ENCODE measurements around the gene BRF1.
"Not testable (repeated sequence)": the region's sequence is repeated elsewhere in the genome, so short reads cannot be mapped to it uniquely, and the experiment has no call there.

Gene BRF1

GRCh38 chr14:105287249-105288102 lies 13.3 kb downstream of the BRF1 start:
- DNase-seq: no peak

- no peak for DNase-seq
These were observed 14.0 kb downstream of the BRF1 start for GRCh38 chr14:105286759-105287144.

- no peak for DNase-seq
These were observed 15.6 kb downstream of the BRF1 start for GRCh38 chr14:105285174-105285573.

GRCh38 chr14:105283899-105284298 lies 16.9 kb downstream of the BRF1 start:
- no peak for DNase-seq

GRCh38 chr14:105283028-105283427 lies 17.8 kb downstream of the BRF1 start:
- DNase-seq: no peak

- DNase-seq: no peak
These were observed 18.6 kb downstream of the BRF1 start for GRCh38 chr14:105282098-105282725.

GRCh38 chr14:105281371-105282097 lies 19.3 kb downstream of the BRF1 start:
- DNase-seq: peak; percentile 21

- no peak for DNase-seq
These were observed 20.3 kb downstream of the BRF1 start for GRCh38 chr14:105280525-105280924.

GRCh38 chr14:105279642-105280361 lies 21.0 kb downstream of the BRF1 start:
- no peak for DNase-seq

- not testable (repeated sequence) for DNase-seq
These were observed 23.4 kb downstream of the BRF1 start for GRCh38 chr14:105277448-105277847.

- no peak for DNase-seq
These were observed 25.4 kb downstream of the BRF1 start for GRCh38 chr14:105275267-105275946.

- no peak for DNase-seq
These were observed 26.2 kb downstream of the BRF1 start for GRCh38 chr14:105274637-105275036.

GRCh38 chr14:105273062-105273461 lies 27.7 kb downstream of the BRF1 start:
- DNase-seq: no peak

GRCh38 chr14:105272623-105273022 lies 28.2 kb downstream of the BRF1 start:
- no peak for DNase-seq

- DNase-seq: no peak
These were observed 29.4 kb downstream of the BRF1 start for GRCh38 chr14:105271224-105271890.

GRCh38 chr14:105269405-105269804 lies 31.4 kb downstream of the BRF1 start:
- DNase-seq: no peak

- no peak for DNase-seq
These were observed 32.0 kb downstream of the BRF1 start for GRCh38 chr14:105268736-105269354.

GRCh38 chr14:105267820-105268548 lies 32.8 kb downstream of the BRF1 start:
- no peak for DNase-seq

GRCh38 chr14:105261781-105262180 lies 39.0 kb downstream of the BRF1 start:
- DNase-seq: no peak

GRCh38 chr14:105260959-105261358 lies 39.8 kb downstream of the BRF1 start:
- DNase-seq: peak; percentile 65

- no peak for DNase-seq
These were observed 42.0 kb downstream of the BRF1 start for GRCh38 chr14:105258846-105259245.
